H9 (cell line): ENCODE data around the gene ABCF1. TPM values are rescaled to one million over a fixed set of nuclear protein-coding genes. Genes with fewer than 3 reads are reported as not detected.

Source experiments
- DNase-seq: peaks from one replicate; pipeline ENCODE4 v3.0.0-alpha.2; 2017
- H2AFZ ChIP-seq: one replicate; pipeline ENCODE4 v1.6.1; 2013; ENCODE audit warnings: mild to moderate bottlenecking, low read length, control low read depth, moderate library complexity
- H2AK5ac ChIP-seq: 2 replicates; pipeline ENCODE4 v1.6.1; 2013; ENCODE audit warnings: low read length, control low read depth, mixed read lengths; ENCODE audit not compliant: insufficient read length
- H2BK120ac ChIP-seq: one replicate; pipeline ENCODE4 v1.6.1; 2013; ENCODE audit warnings: low read depth, mild to moderate bottlenecking, low read length, control low read depth, inconsistent platforms; ENCODE audit not compliant: poor library complexity, severe bottlenecking
- H2BK12ac ChIP-seq: 2 replicates; pipeline ENCODE4 v1.6.1; 2013; ENCODE audit warnings: low read length, control low read depth, mixed read lengths, low read depth; ENCODE audit not compliant: insufficient read length
- H2BK15ac ChIP-seq: 2 replicates; pipeline ENCODE4 v1.6.1; 2013; ENCODE audit warnings: low read depth, low read length, control low read depth
- H2BK20ac ChIP-seq: one replicate; pipeline ENCODE4 v1.6.1; 2013; ENCODE audit warnings: low read depth, mild to moderate bottlenecking, low read length, control low read depth, inconsistent platforms; ENCODE audit not compliant: poor library complexity, severe bottlenecking
- H2BK5ac ChIP-seq: 2 replicates; pipeline ENCODE4 v1.6.1; 2013; ENCODE audit warnings: low read length, control low read depth, mixed read lengths; ENCODE audit not compliant: insufficient read length
- H3K14ac ChIP-seq: 2 replicates; pipeline ENCODE4 v1.6.1; 2013; ENCODE audit warnings: low read length, control low read depth; ENCODE audit not compliant: insufficient read depth
- H3K18ac ChIP-seq: 2 replicates; pipeline ENCODE4 v1.6.1; 2013; ENCODE audit warnings: low read depth, mild to moderate bottlenecking, mixed read lengths, low read length, control low read depth; ENCODE audit not compliant: insufficient read length
- H3K23ac ChIP-seq: 2 replicates; pipeline ENCODE4 v1.6.1; 2013; ENCODE audit warnings: low read length, control low read depth, mixed read lengths, low read depth; ENCODE audit not compliant: insufficient read length
- H3K23me2 ChIP-seq: 2 replicates; pipeline ENCODE4 v1.6.1; 2013; ENCODE audit warnings: low read depth, mild to moderate bottlenecking, mixed read lengths, low read length, control low read depth; ENCODE audit not compliant: insufficient read length, poor library complexity, severe bottlenecking
- H3K27ac ChIP-seq: 2 replicates; pipeline ENCODE4 v1.5.1; 2013; ENCODE audit warnings: low read length, control low read depth, mixed read lengths, low read depth; ENCODE audit not compliant: insufficient read length
- H3K27me3 ChIP-seq: 2 replicates; pipeline ENCODE4 v1.6.1; 2013; ENCODE audit warnings: low read length, control low read depth, inconsistent platforms; ENCODE audit not compliant: insufficient read depth
- H3K4ac ChIP-seq: 2 replicates; pipeline ENCODE4 v1.6.1; 2013; ENCODE audit warnings: low read depth, mild to moderate bottlenecking, control low read depth, inconsistent platforms, low read length, moderate library complexity
- H3K4me1 ChIP-seq: 2 replicates; pipeline ENCODE4 v1.6.1; 2013; ENCODE audit warnings: low read length, control low read depth, inconsistent platforms; ENCODE audit not compliant: insufficient read depth
- H3K4me2 ChIP-seq: 2 replicates; pipeline ENCODE4 v1.6.1; 2013; ENCODE audit warnings: low read length, control low read depth, mixed read lengths; ENCODE audit not compliant: insufficient read length, insufficient read depth
- H3K56ac ChIP-seq: 2 replicates; pipeline ENCODE4 v1.6.1; 2013; ENCODE audit warnings: low read depth, mild to moderate bottlenecking, mixed read lengths, low read length, control low read depth; ENCODE audit not compliant: insufficient read length
- H3K79me1 ChIP-seq: 2 replicates; pipeline ENCODE4 v1.6.1; 2013; ENCODE audit warnings: low read depth, mild to moderate bottlenecking, moderate library complexity, low read length, control low read depth, inconsistent platforms; ENCODE audit not compliant: insufficient read depth, poor library complexity, severe bottlenecking
- H3K79me2 ChIP-seq: 2 replicates; pipeline ENCODE4 v1.6.1; 2013; ENCODE audit warnings: low read length, control low read depth, inconsistent platforms; ENCODE audit not compliant: insufficient read depth
- H3K9ac ChIP-seq: 2 replicates; pipeline ENCODE4 v1.6.1; 2013; ENCODE audit warnings: low read length, control low read depth, mixed read lengths; ENCODE audit not compliant: insufficient read length; ENCODE audit errors: extremely low read depth
- H3K9me3 ChIP-seq: one replicate; pipeline ENCODE4 v1.6.1; 2013; ENCODE audit warnings: low read depth, low read length, inconsistent platforms; ENCODE audit not compliant: control insufficient read depth
- H3T11ph ChIP-seq: one replicate; pipeline ENCODE4 v1.6.1; 2013; ENCODE audit warnings: mild to moderate bottlenecking, low read length, control low read depth, inconsistent platforms
- H4K20me1 ChIP-seq: one replicate; pipeline ENCODE4 v1.6.1; 2013; ENCODE audit not compliant: control insufficient read depth, insufficient read length, insufficient read depth
- H4K5ac ChIP-seq: 2 replicates; pipeline ENCODE4 v1.6.1; 2013; ENCODE audit warnings: low read depth, mild to moderate bottlenecking, mixed read lengths, low read length, control low read depth; ENCODE audit not compliant: insufficient read length
- H4K8ac ChIP-seq: replicated peaks from 2 replicates; pipeline ENCODE4 v1.6.1; 2013; ENCODE audit warnings: low read length, control low read depth, mixed read lengths, low read depth; ENCODE audit not compliant: insufficient read length
- H4K91ac ChIP-seq: 2 replicates; pipeline ENCODE4 v1.6.1; 2013; ENCODE audit warnings: low read depth, mild to moderate bottlenecking, moderate library complexity, mixed read lengths, low read length, control low read depth; ENCODE audit not compliant: insufficient read length
- H3K27ac Mint-ChIP-seq, 3 experiments: 2 replicates in 2 of 3; 3 replicates in 1 of 3; pipeline ENCODE4 v1.8.0; 2020 to 2021; ENCODE audit warnings: mixed read lengths in 3 of 3, mild to moderate bottlenecking in 1 of 3, moderate library complexity in 1 of 3
- H3K27me3 Mint-ChIP-seq: 2 replicates; pipeline ENCODE4 v1.8.0; 2021; ENCODE audit warnings: low read depth, mild to moderate bottlenecking, moderate library complexity, mixed read lengths
- H3K36me3 Mint-ChIP-seq, 3 experiments: 2 replicates in 2 of 3; 3 replicates in 1 of 3; pipeline ENCODE4 v1.8.0; 2020 to 2021; ENCODE audit warnings: low read depth in 3 of 3, mixed read lengths in 3 of 3; ENCODE audit not compliant: insufficient read depth in 1 of 3
- H3K4me1 Mint-ChIP-seq, 2 experiments: 2 replicates each; pipeline ENCODE4 v1.8.0; 2020; ENCODE audit warnings: mixed read lengths in 2 of 2
- H3K4me3 Mint-ChIP-seq, 2 experiments: 2 replicates in 1 of 2; 3 replicates in 1 of 2; pipeline ENCODE4 v1.8.0; 2020 to 2021; ENCODE audit warnings: mild to moderate bottlenecking in 2 of 2, mixed read lengths in 2 of 2, moderate library complexity in 1 of 2
- H3K9me3 Mint-ChIP-seq, 2 experiments: 2 replicates in 1 of 2; 3 replicates in 1 of 2; pipeline ENCODE4 v1.8.0; 2020; ENCODE audit warnings: mild to moderate bottlenecking in 2 of 2, mixed read lengths in 2 of 2, moderate library complexity in 1 of 2
- WGBS: extraction: QIAGEN DNeasy Blood & Tissue Kit; methylation state at CpG from one replicate; pipeline ENCODE4 v1.1.7; 2013; ENCODE audit warnings: missing lambda C conversion rate, low lambda C conversion rate, mixed read lengths; ENCODE audit not compliant: insufficient read length; ENCODE audit errors: extremely low coverage; 5-methylcytosine and 5-hydroxymethylcytosine counted together
- total RNA-seq: library from RNA; stranded (reverse); gene quantifications from 2 replicates; pipeline ENCODE4 v1.2.1, GENCODE V29; 2021
- TF ChIP-seq, protein P1 (sequence below): fragments of 200-600 bp; sonication (generic); conservative IDR thresholded peaks from 3 replicates; pipeline ENCODE4 v1.8.0; 2021; ENCODE audit warnings: antibody characterized with exemption, mild to moderate bottlenecking

The ABCF1 gene
- total RNA-seq, 1 experiment from 2014 or later: 118 TPM

- Histone ChIP-seq H3K14ac (no peak overlapping the region), H2AK5ac (no peak overlapping the region), H3K18ac (no peak overlapping the region), H3T11ph (no peak overlapping the region), H4K91ac (no peak overlapping the region), H4K5ac (no peak overlapping the region), H3K4me1 (0 out of 2 replicates have a peak, but pooled peaks cover 3% of the 10 kb centered on the region), H3K4me2 (no peak overlapping the region), H3K27ac (no peak overlapping the region), H3K23me2 (no peaks in the 10 kb centered on the region), H3K4ac (no peak overlapping the region), H4K8ac (no peak overlapping the region), H3K9me3 (no peaks in the 10 kb centered on the region), H2BK5ac (no peak overlapping the region), H2BK15ac (no peak overlapping the region), H3K79me2 (no peaks in the 10 kb centered on the region), H3K56ac (no peak overlapping the region), H3K9ac (no peak overlapping the region), H3K23ac (no peak overlapping the region), H2BK20ac (no peak overlapping the region), H2BK12ac (no peak overlapping the region), H3K27me3 (no peaks in the 10 kb centered on the region), H4K20me1 (no peaks in the 10 kb centered on the region), H2BK120ac (no peak overlapping the region), H2AFZ (no peak overlapping the region), H3K79me1 (no peaks in the 10 kb centered on the region)
- Mint-ChIP-seq H3K4me1 (peaks cover 10% of the 10 kb centered on the region in 2 experiments), H3K9me3 (no peaks in the 10 kb centered on the region; a peak in 1 of 5 replicates), H3K36me3 (peaks cover 1 to 24% (median 10%) of the 10 kb centered on the region in 3 experiments; a peak in 5 of 7 replicates), H3K27me3 (no peaks in the 10 kb centered on the region; the same call in 1 of the 2 replicates), H3K4me3 (no peak overlapping the region), H3K27ac (no peak overlapping the region)
- TF ChIP-seq, protein P1, sequence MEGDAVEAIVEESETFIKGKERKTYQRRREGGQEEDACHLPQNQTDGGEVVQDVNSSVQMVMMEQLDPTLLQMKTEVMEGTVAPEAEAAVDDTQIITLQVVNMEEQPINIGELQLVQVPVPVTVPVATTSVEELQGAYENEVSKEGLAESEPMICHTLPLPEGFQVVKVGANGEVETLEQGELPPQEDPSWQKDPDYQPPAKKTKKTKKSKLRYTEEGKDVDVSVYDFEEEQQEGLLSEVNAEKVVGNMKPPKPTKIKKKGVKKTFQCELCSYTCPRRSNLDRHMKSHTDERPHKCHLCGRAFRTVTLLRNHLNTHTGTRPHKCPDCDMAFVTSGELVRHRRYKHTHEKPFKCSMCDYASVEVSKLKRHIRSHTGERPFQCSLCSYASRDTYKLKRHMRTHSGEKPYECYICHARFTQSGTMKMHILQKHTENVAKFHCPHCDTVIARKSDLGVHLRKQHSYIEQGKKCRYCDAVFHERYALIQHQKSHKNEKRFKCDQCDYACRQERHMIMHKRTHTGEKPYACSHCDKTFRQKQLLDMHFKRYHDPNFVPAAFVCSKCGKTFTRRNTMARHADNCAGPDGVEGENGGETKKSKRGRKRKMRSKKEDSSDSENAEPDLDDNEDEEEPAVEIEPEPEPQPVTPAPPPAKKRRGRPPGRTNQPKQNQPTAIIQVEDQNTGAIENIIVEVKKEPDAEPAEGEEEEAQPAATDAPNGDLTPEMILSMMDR: no peak
- no CpG with 5 or more reads among the region's 1 CpG for WGBS
- DNase-seq: no peak
Measured at GRCh38 chr6:30542915-30543314, 28.3 kb upstream of the ABCF1 start.
